Endothelial cell of hepatic sinusoid (primary cell): Measurements from ENCODE around the gene GRIK2.
"Not testable (repeated sequence)": the region's sequence is repeated elsewhere in the genome, so short reads cannot be mapped to it uniquely, and the experiment has no call there.

Experiments
- in situ Hi-C: cut with HindIII; loops from 2 replicates; pipeline ENCODE4 v1.10.0; 2017; ENCODE audit warnings: low sequenced_read_pairs

The GRIK2 gene

GRCh38 chr6:101613556-101613955, 220.0 kb downstream of the GRIK2 start:
- in situ Hi-C loops: no loop called here

- in situ Hi-C loops: no loop called here
Observed at GRCh38 chr6:101614774-101615173, 221.3 kb downstream of the GRIK2 start.

GRCh38 chr6:101626269-101626668, 232.8 kb downstream of the GRIK2 start:
- in situ Hi-C loops: no loop called here

- in situ Hi-C loops: no loop called here
Observed at GRCh38 chr6:101630941-101631340, 237.4 kb downstream of the GRIK2 start.

GRCh38 chr6:101633081-101633480, 239.6 kb downstream of the GRIK2 start:
- in situ Hi-C loops: no loop called here

GRCh38 chr6:101638865-101639264, 245.4 kb downstream of the GRIK2 start:
- in situ Hi-C loops: not testable (repeated sequence)

- in situ Hi-C loops: no loop called here
Observed at GRCh38 chr6:101640131-101640530, 246.6 kb downstream of the GRIK2 start.

- in situ Hi-C loops: no loop called here
Observed at GRCh38 chr6:101645770-101646169, 252.3 kb downstream of the GRIK2 start.

- in situ Hi-C loops: no loop called here
Observed at GRCh38 chr6:101650402-101651100, 257.0 kb downstream of the GRIK2 start.

GRCh38 chr6:101652079-101652478, 258.6 kb downstream of the GRIK2 start:
- in situ Hi-C loops: no loop called here

- in situ Hi-C loops: no loop called here
Observed at GRCh38 chr6:101655109-101655508, 261.6 kb downstream of the GRIK2 start.

- in situ Hi-C loops: no loop called here
Observed at GRCh38 chr6:101662111-101662897, 268.8 kb downstream of the GRIK2 start.

- in situ Hi-C loops: no loop called here
Observed at GRCh38 chr6:101663100-101663499, 269.6 kb downstream of the GRIK2 start.

GRCh38 chr6:101666256-101666655, 272.7 kb downstream of the GRIK2 start:
- in situ Hi-C loops: no loop called here

GRCh38 chr6:101668496-101669030, 275.1 kb downstream of the GRIK2 start:
- in situ Hi-C loops: no loop called here

- in situ Hi-C loops: no loop called here
Observed at GRCh38 chr6:101676187-101676586, 282.7 kb downstream of the GRIK2 start.

- in situ Hi-C loops: no loop called here
Observed at GRCh38 chr6:101682937-101683336, 289.4 kb downstream of the GRIK2 start.

- in situ Hi-C loops: no loop called here
Observed at GRCh38 chr6:101683884-101684283, 290.4 kb downstream of the GRIK2 start.

- in situ Hi-C loops: no loop called here
Observed at GRCh38 chr6:101686653-101687052, 293.1 kb downstream of the GRIK2 start.

GRCh38 chr6:101689156-101689555, 295.6 kb downstream of the GRIK2 start:
- in situ Hi-C loops: no loop called here

GRCh38 chr6:101689695-101690094, 296.2 kb downstream of the GRIK2 start:
- in situ Hi-C loops: no loop called here

- in situ Hi-C loops: no loop called here
Observed at GRCh38 chr6:101700655-101701054, 307.1 kb downstream of the GRIK2 start.
